Stimulated activated CD4-positive, alpha-beta T cell treated with anti-CD3 and anti-CD28 coated beads, Interleukin-4, amount 100 ng/mL, for 24 hours (primary cell): ENCODE measurements around the gene GLIS1.
"Not testable (repeated sequence)": the region's sequence is repeated elsewhere in the genome, so short reads cannot be mapped to it uniquely, and the experiment has no call there.

Source experiments
- DNase-seq: peaks from one replicate; pipeline ENCODE4 v3.0.0-alpha.2; 2020

The GLIS1 gene

DNA sequence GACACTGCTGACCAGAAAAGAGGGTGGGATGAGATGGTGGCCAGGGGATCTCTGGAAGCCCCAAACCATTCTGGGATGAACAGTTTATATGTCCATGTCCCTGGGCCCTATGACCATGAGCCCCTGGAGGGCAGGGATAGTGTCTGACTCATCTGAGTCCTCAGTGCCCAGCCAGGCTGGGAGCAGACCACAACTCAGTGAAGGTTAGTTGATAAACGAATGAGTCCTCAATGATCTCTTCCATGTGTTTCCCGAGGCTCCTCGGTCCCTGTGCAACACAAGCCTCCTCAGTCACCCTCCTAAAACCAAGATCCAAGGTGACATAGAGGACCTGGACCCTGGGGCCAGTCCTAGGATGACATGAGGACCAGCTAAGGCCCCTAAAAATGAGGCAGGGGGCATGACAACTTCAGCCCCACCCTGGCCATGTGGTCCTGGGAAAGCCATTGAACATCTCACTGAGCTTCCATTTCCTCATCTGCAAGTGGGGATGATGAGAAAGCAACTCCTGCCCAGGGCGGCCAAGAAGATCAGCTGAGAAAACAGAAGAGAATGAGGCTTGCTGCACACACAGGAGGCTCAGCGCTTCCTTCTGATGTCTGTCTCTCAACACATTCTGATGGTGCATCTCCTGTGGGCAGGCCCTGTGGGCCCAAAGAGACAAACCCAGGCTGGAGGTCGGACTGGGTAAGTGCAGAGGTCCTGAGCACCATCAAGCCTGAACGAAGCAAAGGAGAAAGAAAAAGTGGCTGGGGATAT, 86.3 kb downstream of the GLIS1 start:
- DNase-seq, result no peak

DNA sequence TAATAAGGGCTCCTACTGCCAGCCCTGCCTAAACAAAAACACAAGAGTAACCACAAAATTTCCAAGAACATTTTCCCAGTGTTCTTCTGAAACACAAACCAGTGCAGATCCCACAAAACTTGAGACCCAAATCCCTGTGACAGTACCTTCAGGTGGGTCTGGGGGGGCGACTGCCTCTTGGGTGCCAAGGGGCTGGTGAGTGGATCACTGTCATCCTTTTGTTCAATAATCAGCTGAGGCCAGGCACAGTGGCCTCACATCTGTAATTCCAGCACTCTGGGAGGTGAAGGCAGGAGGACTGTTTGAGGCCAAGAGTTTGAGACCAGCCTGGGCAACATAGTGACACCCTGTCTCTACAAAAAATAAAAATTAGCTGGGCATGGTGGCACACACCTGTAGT, 87.6 kb downstream of the GLIS1 start:
- no peak for DNase-seq

DNA sequence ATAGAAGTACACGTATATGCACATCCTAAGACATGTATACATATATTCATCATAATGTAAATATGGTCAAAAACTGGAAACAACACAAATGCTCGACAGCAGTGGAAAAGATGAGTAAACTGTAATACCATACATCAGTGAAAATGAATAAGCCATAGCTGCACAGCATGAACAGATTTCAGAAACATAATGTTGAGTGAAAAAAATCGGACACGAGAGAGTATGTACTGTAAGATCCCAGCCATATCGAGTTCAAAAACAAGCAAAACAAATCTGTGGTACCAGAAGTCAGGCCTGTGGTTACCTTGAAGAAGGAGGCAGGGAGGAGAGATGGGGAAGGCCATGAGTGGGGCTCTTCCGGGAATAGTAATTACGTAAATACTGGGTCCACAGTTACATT, 90.4 kb downstream of the GLIS1 start:
- no peak for DNase-seq

DNA sequence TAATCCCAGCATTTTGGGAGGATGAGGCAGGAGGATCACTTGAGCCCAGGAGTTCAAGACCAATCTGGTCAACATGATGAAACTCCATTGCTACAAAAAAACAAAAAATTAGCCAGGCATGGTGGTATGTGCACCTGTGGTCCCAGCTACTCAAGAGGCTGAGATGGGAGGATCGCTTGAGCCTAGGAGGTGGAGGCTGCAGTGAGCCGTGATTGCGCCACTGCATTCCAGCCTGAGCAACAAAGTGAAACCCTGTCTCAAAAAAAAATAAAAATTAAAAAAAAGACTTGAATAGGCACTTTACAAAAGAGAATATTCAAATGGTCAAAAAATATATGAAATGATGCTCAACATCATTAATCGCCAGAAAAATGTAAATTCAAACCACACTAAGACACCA, 91.0 kb downstream of the GLIS1 start:
- DNase-seq, result not testable (repeated sequence)

DNA sequence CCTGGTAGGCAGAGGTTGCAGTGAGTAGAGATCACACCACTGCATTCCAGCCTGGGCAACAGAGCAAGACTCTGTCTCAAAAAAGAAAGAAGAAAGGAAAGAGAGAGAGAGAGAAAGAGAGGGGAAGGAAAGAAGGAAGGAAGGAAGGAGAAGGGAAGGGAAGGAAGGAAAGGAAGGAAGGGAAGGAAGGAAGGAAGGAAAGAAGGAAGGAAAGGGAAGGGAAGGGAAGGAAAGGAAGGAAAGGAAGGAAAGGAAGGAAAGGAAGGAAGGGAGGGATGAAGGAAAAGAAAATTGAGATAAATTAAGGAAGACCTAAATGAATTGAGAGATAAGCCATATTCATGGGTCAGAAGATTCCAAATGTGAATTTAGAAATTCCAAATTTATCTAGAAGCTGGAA, 92.2 kb downstream of the GLIS1 start:
- no peak for DNase-seq

DNA sequence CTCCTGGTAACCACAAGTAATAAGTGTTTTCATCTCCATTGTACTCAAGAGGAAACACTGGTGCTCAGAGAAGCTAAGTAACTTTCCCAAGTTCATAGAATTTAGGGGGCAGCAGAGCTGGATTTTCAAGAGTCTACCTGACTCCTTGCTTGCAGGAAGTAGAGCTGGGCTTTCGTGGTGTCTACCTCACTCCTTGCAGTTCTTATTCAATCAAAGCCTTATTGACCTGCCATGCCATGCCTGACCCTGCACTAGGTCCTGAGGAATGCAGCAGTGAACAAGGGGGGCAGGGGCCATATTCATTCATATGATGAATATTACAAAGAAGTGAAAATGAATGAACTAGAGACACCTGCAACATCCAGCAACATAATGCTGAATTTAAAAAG, 93.3 kb downstream of the GLIS1 start:
- DNase-seq, result no peak

DNA sequence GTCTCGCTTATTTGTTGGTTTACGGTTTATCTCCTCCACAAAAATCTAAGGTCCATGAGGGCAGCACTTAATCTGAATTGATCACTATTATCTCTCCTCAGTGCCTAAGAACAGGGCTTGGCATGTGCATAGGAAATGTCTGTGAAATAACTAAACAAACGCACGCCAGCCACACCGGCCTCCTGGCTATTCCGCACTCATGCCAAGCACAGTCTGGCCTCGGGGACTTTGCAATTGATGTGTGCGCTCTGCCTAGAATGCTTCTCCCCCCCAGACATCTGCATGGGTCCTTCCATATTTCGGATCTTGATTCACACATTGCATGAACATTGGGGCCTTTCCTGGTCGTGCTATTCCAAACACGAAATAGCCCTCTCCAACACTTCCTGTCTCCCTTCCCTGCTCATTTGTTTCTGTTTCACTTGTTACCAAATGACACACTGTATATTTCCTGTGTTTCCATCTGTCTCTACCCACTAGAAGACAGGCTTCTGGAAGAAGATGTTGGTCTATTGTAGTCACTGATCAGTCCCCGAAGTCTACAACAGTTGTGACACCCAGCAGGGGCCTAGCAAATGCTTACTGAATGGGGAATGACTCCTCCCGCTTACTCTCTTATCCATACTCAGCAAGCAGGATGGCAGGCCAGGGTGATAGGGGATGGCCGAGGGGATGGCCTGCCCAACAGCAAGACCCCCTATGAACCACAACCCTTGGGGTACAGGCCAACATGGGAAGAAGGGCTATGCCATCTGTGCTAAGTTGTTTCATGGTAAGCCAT, 93.9 kb downstream of the GLIS1 start:
- no peak for DNase-seq

DNA sequence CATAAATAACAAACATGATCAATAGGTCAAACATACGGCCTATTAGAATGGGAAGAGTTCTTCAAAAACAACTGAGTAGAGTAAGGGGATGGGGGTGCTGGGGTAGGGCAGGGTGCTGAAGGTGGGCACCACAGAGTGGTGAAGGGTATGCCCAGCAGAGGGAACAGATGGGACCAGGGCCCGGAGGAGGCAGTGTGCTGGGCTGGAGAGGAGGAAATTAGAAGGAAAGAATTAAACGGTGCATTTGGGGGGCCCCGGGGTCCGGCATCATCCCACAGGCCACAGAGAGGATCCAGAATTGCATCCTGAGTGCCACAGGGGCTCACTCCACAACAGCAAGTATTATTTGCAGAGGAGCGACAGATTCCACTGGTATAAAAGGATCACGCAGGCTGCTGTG, 94.5 kb downstream of the GLIS1 start:
- no peak for DNase-seq

DNA sequence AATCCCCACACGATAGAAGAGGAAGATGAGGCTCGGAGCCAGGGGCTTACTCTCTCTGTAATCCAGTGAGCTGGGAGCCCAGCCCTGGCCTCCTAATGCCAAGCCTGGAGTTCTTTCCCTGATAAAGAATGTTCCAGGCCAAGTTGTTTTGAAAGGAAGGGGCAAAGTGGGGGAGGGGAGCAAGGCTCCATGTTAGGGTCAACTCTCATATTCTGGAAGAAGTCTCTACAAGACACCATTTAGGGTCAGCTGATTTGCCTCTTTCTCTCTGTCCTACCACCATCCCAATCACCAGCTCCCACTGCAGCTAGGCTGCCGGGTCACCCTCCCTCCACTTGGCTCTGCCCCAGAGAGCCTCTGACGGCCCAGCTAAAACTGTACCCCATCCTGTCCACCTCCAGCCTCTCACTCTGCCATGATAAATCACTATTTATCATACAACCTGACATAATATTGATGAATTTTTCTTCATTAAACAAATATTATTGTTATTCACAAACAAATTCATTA, 95.0 kb downstream of the GLIS1 start:
- no peak for DNase-seq

DNA sequence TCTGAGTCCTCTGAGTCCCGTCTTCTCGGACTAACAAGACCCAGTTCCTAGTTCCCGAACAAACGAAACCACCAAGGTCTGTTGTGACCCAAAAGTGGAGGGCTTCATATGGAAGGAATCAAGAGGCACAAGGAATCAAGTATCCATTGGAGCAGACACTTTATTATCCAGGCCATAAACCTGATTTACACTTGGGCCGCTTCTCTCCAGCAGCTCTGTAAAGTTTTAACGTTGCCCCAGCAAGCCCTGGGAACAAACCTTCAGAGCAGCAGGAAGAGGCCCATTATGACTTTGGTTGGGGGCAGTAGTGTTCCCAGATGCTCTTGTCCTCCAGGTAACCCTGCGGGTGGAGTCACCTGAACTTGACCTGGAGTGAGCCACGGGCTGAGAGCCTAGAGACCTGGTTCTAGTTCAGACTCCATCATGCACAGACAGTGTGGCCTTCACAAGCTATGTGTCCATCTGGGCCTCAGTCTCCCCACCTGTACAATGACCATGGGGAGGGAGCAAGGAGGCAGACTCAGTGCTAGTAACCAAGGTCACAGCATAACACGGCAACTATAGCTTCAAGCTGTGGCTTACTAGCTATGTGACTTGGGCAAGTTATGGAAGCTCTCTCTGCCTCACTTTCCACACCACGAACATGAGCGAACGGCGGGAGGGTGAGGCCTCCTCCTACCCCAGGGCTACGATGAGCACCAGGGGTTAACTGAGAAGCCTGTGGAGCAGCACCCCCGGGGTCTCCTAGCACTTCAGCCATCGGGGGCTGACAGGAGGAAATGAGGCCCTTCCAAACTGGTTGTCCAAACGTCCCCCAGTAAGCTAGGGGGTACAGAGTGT, 95.7 kb downstream of the GLIS1 start:
- DNase-seq, result no peak

DNA sequence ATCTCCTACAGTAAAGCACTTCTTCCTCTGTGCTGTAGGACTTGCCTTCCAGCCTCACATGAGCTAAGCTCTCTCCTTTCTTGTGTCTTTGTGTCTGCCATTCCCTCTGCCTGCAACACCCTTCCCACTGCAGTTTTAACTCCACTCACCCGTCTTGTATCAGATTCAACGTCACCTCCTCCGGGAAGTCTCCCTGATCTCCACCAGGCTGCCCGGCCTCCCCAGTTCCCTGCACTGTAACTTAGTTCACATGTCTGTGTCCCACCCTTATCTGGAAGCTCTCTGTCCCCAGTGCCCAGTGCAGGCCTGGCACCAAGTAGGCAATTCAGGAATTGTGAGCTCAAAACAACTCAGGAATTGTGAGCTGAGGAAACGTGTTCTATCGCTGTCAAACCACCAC, 96.4 kb downstream of the GLIS1 start:
- DNase-seq, result no peak

DNA sequence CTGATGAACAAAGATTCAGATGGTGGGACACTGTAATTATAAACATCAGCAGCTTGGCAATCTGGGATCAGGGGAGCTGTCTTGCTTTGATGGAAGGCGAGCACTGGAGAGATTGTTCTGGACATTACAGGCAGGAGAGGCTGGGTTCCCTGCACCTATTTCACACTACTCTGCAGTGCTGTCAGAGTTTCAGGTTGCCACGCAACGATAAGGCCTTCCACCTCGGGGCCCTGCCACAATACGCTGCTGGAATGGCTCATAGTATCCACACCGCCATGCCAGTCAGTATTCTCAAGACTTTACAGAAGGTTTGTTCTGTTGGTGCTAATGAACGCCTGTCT, 96.8 kb downstream of the GLIS1 start:
- DNase-seq, result no peak

DNA sequence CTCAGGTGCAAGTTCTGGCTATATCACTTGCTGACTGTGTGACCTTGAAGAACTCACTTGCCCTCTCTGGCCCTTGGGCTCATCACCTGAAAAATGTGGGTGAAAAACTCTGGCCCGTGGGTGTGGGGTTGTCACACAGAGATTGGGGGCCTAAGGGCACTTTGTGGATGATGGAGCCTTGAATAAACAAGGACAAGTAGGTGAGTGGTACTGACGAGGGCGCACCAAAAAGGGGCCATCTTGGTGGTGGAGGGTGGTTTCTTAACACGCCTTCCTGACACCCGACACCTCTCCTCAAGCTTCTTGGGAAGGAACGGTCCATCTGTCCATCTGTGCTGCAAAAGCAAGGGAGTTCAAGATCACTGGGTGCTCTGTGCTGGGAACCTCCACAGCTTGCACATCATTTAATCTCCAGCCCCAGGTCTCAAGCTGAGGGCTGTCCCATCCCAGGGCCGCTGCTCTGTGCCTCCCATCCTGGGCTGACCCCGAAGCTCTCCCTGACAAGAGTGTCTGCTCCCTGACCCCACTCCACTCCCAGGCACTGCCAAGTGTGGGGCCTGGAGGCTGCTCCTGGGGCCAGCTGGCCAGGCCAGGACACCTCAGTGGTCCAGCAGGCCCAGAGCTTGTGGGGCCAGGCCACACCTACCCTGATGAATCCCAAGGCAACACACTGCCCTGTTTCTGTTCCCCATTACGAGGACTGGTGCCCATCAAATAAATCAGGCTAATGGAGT, 97.3 kb downstream of the GLIS1 start:
- no peak for DNase-seq

DNA sequence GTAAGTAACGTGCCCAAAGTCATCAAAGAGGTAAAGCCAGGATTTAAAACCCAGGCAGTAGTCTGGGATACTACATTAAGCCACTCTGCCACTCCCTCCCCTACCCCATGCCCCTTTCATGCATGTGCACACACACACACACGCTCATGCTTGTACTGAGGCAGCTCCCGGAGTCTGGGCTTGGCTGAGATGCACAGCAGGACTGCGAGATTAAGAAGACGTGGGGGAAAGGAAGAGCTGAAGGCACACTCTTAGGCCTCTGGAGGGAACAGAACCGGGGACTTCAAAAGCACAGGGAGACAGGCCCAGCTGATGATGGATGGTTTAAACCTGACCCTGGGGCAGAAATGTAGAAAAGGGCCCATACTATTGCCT, 98.3 kb downstream of the GLIS1 start:
- no peak for DNase-seq

DNA sequence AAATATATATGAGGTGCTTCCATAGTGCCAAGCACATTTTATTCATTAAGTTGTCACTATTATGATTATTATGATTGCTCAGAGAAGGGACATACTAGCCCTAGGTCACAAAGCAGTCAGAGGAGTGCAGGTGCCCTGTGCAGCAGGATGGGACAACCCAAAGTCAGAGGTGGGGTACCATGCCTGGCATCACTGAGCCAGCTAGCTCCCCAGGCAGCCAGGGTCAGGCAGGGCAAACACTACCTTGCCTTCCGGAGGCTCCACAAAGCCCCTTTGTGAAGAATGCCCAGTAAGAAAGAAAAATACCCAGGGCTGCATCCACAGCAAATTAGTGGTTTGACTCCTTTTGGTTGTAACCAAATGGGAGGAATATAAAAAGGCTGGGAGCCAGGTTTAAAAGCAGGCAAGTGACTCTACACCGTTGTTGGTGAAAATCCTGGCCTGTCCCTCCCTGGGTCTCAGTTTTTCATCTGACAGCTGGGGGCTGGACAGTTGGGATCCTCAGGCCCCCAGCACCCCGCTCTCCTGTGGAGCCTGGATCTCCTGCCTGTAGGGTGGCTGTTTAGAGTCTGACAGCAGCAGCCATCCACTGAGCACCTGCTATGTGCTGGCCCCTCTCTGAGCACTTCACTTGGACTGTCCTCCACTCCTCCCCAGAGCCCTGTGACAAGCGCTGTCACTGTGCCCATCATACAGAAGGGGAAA, 98.8 kb downstream of the GLIS1 start:
- no peak for DNase-seq

DNA sequence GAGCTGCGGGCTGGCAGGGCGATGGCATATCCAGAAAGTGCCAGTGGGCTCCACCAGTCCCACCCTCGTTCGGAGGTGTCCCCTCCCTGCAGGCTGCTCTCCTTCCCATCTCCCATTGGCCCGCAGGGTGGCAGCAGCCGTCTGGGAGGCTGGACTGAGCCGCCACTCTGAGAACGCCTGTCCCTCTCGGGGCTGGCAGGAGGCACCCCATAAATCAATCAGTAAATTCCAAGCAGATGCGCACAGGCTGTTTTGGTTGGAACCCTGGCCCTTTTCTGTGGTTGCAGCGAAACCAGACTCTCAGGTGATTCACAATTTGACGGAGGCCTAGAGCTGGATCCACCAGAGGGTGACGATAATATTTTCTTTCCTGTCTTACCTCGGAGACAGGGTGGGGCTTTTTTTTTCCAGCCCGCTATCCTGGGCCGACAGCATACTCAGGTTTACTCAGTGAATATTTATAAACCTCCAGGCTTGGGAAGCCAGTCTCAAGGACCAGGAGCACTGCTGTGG, 99.7 kb downstream of the GLIS1 start:
- no peak for DNase-seq

DNA sequence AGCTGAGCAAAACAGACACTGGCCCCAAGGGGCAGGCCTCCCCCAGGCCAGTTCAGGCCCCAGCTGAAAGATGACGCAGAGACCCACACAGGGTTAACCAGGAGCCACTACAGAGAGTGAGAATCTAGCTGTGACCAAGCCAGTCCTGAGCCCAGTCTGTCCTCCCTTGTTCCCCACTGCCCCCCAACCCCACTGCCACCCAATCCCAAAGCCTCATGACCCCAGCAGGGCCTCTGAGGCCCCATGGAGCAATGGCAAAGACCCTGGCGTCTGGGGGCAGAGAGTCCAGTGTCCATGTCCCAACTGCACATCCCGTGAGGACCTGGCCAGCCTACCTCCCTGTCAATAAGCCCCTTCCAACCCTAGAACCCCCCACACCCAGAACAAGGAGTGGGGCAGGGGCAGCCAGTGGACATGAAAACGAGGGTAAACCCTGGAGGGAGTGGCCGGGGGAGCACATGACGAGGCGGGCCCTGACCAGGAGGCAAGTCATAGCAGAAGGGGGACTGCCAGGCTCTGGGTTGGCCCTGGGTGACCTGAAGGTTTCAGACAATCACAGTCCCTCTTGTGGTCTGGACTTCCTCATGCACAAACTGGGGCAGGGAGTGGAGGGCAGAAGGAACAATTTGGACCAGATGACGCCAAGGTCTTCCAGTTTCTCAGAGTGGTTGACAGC, 100.5 kb downstream of the GLIS1 start:
- DNase-seq, result no peak

DNA sequence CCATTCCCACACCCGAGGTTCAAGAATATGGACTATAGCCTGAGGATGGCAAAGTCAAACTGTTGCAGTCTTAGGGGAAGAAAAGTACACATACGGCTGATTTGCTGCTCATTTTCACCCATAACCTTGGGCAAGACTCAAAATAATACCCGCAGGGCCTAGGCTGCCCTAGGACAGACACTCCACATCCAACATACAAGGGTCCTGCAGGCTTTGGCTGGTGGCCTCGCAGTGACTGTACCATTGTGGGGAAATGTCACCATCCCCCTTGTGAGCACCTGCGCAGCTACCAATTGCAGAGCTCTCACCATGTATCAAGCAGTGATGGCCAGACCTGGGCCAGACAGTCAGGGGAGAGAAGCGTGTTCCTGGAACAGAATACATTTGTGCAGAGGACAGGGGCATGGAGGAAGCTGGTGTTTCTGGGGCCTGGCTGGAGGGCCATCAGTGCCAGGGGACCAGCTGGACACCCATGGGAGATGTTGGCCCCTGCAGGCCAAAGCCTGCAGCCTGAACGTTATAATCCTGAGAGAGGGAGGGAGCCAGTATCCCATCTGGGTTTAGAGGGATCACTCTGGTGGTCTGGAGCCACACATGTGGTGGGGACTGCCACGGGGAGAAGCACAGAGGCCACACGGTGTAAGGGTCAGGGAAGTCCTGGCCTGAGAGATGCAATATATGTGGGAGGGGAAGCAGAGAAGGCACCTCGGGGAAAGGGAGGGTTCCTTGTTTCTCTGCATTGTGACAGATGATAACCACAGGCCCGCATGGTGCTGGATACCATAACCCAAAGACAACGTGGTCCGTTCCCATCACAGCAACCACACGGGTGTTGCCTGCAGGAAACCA, 101.2 kb downstream of the GLIS1 start:
- peak; percentile 2 for DNase-seq

DNA sequence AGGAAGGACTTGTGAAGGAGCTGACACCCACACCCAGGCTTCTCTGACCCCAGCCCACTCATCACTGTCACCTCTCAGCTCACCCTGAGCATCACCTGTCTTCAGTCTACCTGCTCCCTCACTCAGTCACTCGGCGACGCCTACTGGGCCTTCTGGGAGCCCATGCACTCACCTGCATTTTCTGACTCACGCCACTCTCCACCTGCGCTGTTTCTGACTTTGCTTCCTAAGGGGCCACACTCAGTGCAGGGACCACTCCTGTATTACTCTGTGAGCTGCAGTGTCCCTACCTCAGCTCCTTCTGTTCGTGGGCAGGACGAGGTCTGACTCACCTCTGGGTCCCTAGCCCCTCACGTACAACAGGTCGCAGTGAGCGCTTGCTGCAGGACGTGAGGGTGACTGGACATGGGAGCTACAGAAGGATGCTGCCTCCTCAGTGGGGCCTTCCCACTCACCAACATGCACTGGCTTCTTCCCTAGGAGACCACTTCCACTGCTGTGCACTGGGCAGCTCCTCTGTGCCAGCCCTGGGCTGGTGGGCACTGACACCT, 102.3 kb downstream of the GLIS1 start:
- DNase-seq, result no peak

DNA sequence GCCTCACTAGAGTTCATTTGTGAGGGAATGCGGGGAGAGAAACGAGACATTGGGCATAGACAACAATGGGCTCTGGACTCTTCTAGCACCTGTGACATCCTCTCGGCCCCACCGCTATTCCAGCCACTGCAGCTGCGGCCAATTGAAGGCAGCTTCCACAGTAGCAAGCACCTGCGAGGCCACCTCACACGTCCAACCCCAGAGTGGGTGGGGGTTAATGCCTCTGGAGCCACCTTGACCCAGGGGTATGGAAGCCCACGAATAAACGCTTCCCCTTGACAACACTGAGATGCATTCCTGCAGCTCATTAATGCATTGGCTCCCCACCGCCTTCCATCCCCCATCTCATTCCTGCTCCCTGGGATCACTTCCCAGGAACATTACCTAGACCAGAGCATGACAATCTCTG, 104.4 kb downstream of the GLIS1 start:
- DNase-seq, result no peak
